Hepatocyte (in vitro differentiated cells): ENCODE measurements around the gene TMCO5A. TPM values are rescaled to one million over a fixed set of nuclear protein-coding genes. Genes with fewer than 3 reads are reported as not detected.
A peak's percentile ranks its signal among the peaks of the same experiment; 100 is the strongest.

Experiments
- DNase-seq: peaks from one replicate; pipeline ENCODE4 v3.0.0-alpha.2; 2016; ENCODE audit warnings: low spot score
- H2AFZ ChIP-seq: fragments of 200-600 bp; sonication (generic); 2 replicates; pipeline ENCODE4 v1.6.0; 2016; ENCODE audit warnings: antibody characterized with exemption, mild to moderate bottlenecking
- H3K27ac ChIP-seq: fragments of 200-600 bp; sonication (generic); 2 replicates; pipeline ENCODE4 v1.5.1; 2016; ENCODE audit warnings: mild to moderate bottlenecking
- H3K27me3 ChIP-seq: fragments of 200-600 bp; sonication (generic); 2 replicates; pipeline ENCODE4 v1.6.1; 2016
- H3K36me3 ChIP-seq: fragments of 200-600 bp; sonication (generic); replicated peaks from 2 replicates; pipeline ENCODE4 v1.5.1; 2016; ENCODE audit warnings: low read depth; ENCODE audit not compliant: insufficient read depth
- H3K4me1 ChIP-seq: fragments of 200-600 bp; sonication (generic); 2 replicates; pipeline ENCODE4 v1.5.1; 2016; ENCODE audit warnings: mild to moderate bottlenecking, moderate library complexity; ENCODE audit not compliant: insufficient read depth
- H3K4me2 ChIP-seq: fragments of 200-600 bp; sonication (generic); 2 replicates; pipeline ENCODE4 v1.6.0; 2016
- H3K4me3 ChIP-seq: fragments of 200-600 bp; sonication (generic); 2 replicates; pipeline ENCODE4 v1.5.1; 2016; ENCODE audit warnings: mild to moderate bottlenecking
- H3K79me2 ChIP-seq: fragments of 200-600 bp; sonication (generic); 2 replicates; pipeline ENCODE4 v1.6.0; 2017; ENCODE audit warnings: mild to moderate bottlenecking
- H3K9me2 ChIP-seq: fragments of 200-600 bp; sonication (generic); replicated peaks from 2 replicates; pipeline ENCODE4 v1.6.0; 2017; ENCODE audit warnings: mild to moderate bottlenecking; ENCODE audit not compliant: insufficient read depth
- H3K9me3 ChIP-seq: fragments of 200-600 bp; sonication (generic); 2 replicates; pipeline ENCODE4 v1.5.1; 2016; ENCODE audit warnings: low read depth, mild to moderate bottlenecking
- H4K20me1 ChIP-seq: fragments of 200-600 bp; sonication (generic); 2 replicates; pipeline ENCODE4 v1.6.0; 2016; ENCODE audit warnings: mild to moderate bottlenecking; ENCODE audit not compliant: insufficient read depth, poor library complexity, severe bottlenecking
- CTCF ChIP-seq: fragments of 200-600 bp; sonication (generic); IDR thresholded peaks from 2 replicates; pipeline ENCODE4 v1.5.1; 2016; ENCODE audit warnings: antibody characterized with exemption, mild to moderate bottlenecking; ENCODE audit not compliant: poor library complexity
- EZH2 ChIP-seq: fragments of 200-600 bp; sonication (generic); IDR thresholded peaks from 2 replicates; pipeline ENCODE4 v1.6.1; 2016; ENCODE audit warnings: antibody characterized with exemption, mild to moderate bottlenecking, borderline replicate concordance
- EZH2phosphoT487 ChIP-seq: fragments of 200-600 bp; sonication (generic); IDR thresholded peaks from one replicate; pipeline ENCODE4 v1.6.1; 2018; ENCODE audit warnings: antibody characterized with exemption, mild to moderate bottlenecking, low read depth, moderate library complexity; ENCODE audit not compliant: unreplicated experiment, severe bottlenecking
- WGBS: methylation state at CpG from one replicate; pipeline ENCODE4 v1.1.6; 2016; ENCODE audit warnings: low lambda C conversion rate; ENCODE audit errors: missing lambda C conversion rate; 5-methylcytosine and 5-hydroxymethylcytosine counted together
- polyA plus RNA-seq: library from polyadenylated mRNA; unstranded; fragments of >200 nt; fragmentation: Nextera tagmentation; extraction: Ambion mirVana; gene quantifications from 2 replicates; pipeline ENCODE4 v1.2.1, GENCODE V29; 2016
- total RNA-seq: library from RNA; depleted of rRNA; stranded (reverse); fragments of >200 nt; gene quantifications from 2 replicates; pipeline ENCODE4 v1.2.3, GENCODE V29; 2014

Gene TMCO5A
- total and polyA plus RNA-seq, 2 experiments from 2014 or later: not detected

GRCh38 chr15:37900326-37901221 is 33.9 kb upstream of the TMCO5A start:
- Histone ChIP-seq H3K27me3 (no peaks in the 10 kb centered on the region), H3K9me3 (no peaks in the 10 kb centered on the region), H3K4me2 (peak overlapping the region; percentile 42), H3K4me1 (peaks cover 24% of the 10 kb centered on the region), H4K20me1 (no peaks in the 10 kb centered on the region), H3K79me2 (no peaks in the 10 kb centered on the region), H3K36me3 (no peaks in the 10 kb centered on the region), H2AFZ (no peak overlapping the region), H3K4me3 (no peak overlapping the region), H3K9me2 (no peaks in the 10 kb centered on the region), H3K27ac (peak overlapping the region; percentile 69)
- TF ChIP-seq EZH2phosphoT487 (no peak), EZH2 (no peak), CTCF (no peak)
- WGBS: 72% methylated on average over 7 of the region's 7 CpGs
- peak; percentile 34 for DNase-seq

- H3K4me2 ChIP-seq: peak overlapping the region; percentile 42
- no peaks in the 10 kb centered on the region for H3K79me2 ChIP-seq
- no peaks in the 10 kb centered on the region for H3K36me3 ChIP-seq
- no peak overlapping the region for H2AFZ ChIP-seq
- no peaks in the 10 kb centered on the region for H3K9me2 ChIP-seq
- H3K27me3 ChIP-seq: no peaks in the 10 kb centered on the region
- H3K4me3 ChIP-seq: no peak overlapping the region
- peaks cover 24% of the 10 kb centered on the region for H3K4me1 ChIP-seq
- peak overlapping the region; percentile 69 for H3K27ac ChIP-seq
- no peaks in the 10 kb centered on the region for H4K20me1 ChIP-seq
- no peak for DNase-seq
- H3K9me3 ChIP-seq: no peaks in the 10 kb centered on the region
- TF ChIP-seq CTCF: no peak
- no peak for TF ChIP-seq EZH2phosphoT487
- no peak for TF ChIP-seq EZH2
These were observed 32.3 kb upstream of the TMCO5A start for GRCh38 chr15:37902126-37902525.

- no peaks in the 10 kb centered on the region for H3K9me3 ChIP-seq
- H4K20me1 ChIP-seq: no peaks in the 10 kb centered on the region
- TF ChIP-seq EZH2phosphoT487: no peak
- TF ChIP-seq EZH2: no peak
- TF ChIP-seq CTCF: no peak
- no peak overlapping the region for H3K4me3 ChIP-seq
- peaks cover 24% of the 10 kb centered on the region for H3K4me1 ChIP-seq
- no peak for DNase-seq
- no peaks in the 10 kb centered on the region for H3K9me2 ChIP-seq
- H2AFZ ChIP-seq: no peak overlapping the region
- H3K27ac ChIP-seq: no peak overlapping the region
- no peak overlapping the region for H3K4me2 ChIP-seq
- H3K79me2 ChIP-seq: no peaks in the 10 kb centered on the region
- WGBS: 90% methylated on average over 11 of the region's 11 CpGs
- H3K27me3 ChIP-seq: no peaks in the 10 kb centered on the region
- H3K36me3 ChIP-seq: no peaks in the 10 kb centered on the region
These were observed 30.4 kb upstream of the TMCO5A start for GRCh38 chr15:37903919-37904625.
